Hepatocyte (in vitro differentiated cells): ENCODE results near the gene EPHB6.

Experiments used
- EZH2phosphoT487 ChIP-seq: fragments of 200-600 bp; sonication (generic); IDR thresholded peaks from one replicate; pipeline ENCODE4 v1.6.1; 2018; ENCODE audit warnings: antibody characterized with exemption, mild to moderate bottlenecking, low read depth, moderate library complexity; ENCODE audit not compliant: unreplicated experiment, severe bottlenecking
- TF ChIP-seq, protein P1 (sequence below): fragments of 200-600 bp; sonication (generic); IDR thresholded peaks from 2 replicates; pipeline ENCODE4 v1.5.1; 2016; ENCODE audit warnings: antibody characterized with exemption, mild to moderate bottlenecking; ENCODE audit not compliant: poor library complexity

GRCh38 chr7:142898377-142899170, 43.7 kb downstream of the EPHB6 start:
- TF ChIP-seq, protein P1, sequence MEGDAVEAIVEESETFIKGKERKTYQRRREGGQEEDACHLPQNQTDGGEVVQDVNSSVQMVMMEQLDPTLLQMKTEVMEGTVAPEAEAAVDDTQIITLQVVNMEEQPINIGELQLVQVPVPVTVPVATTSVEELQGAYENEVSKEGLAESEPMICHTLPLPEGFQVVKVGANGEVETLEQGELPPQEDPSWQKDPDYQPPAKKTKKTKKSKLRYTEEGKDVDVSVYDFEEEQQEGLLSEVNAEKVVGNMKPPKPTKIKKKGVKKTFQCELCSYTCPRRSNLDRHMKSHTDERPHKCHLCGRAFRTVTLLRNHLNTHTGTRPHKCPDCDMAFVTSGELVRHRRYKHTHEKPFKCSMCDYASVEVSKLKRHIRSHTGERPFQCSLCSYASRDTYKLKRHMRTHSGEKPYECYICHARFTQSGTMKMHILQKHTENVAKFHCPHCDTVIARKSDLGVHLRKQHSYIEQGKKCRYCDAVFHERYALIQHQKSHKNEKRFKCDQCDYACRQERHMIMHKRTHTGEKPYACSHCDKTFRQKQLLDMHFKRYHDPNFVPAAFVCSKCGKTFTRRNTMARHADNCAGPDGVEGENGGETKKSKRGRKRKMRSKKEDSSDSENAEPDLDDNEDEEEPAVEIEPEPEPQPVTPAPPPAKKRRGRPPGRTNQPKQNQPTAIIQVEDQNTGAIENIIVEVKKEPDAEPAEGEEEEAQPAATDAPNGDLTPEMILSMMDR: no peak
- TF ChIP-seq EZH2phosphoT487: no peak
